Renal cortex interstitium (tissue), 11 donors: ENCODE measurements around the gene DNAH8. TPM values are rescaled to one million over a fixed set of nuclear protein-coding genes. Genes with fewer than 3 reads are reported as not detected.

Experiments used
- DNase-seq, 11 donors: peaks; one replicate each; pipeline ENCODE4 v3.0.0-alpha.2; 2013; ENCODE audit warnings: low read depth in 9 of 11, low spot score in 4 of 11; ENCODE audit errors: extremely low read depth in 1 of 11
- polyA plus RNA-seq, 3 donors: library from polyadenylated mRNA; unstranded; fragments of 120-200 nt; gene quantifications; one replicate each; pipeline ENCODE4 v1.2.1, GENCODE V29; 2013; ENCODE audit not compliant: insufficient read length in 3 of 3

Gene DNAH8
- polyA plus RNA-seq, 3 donors, result 0.39 to 1.1 (median 0.90) TPM

DNA sequence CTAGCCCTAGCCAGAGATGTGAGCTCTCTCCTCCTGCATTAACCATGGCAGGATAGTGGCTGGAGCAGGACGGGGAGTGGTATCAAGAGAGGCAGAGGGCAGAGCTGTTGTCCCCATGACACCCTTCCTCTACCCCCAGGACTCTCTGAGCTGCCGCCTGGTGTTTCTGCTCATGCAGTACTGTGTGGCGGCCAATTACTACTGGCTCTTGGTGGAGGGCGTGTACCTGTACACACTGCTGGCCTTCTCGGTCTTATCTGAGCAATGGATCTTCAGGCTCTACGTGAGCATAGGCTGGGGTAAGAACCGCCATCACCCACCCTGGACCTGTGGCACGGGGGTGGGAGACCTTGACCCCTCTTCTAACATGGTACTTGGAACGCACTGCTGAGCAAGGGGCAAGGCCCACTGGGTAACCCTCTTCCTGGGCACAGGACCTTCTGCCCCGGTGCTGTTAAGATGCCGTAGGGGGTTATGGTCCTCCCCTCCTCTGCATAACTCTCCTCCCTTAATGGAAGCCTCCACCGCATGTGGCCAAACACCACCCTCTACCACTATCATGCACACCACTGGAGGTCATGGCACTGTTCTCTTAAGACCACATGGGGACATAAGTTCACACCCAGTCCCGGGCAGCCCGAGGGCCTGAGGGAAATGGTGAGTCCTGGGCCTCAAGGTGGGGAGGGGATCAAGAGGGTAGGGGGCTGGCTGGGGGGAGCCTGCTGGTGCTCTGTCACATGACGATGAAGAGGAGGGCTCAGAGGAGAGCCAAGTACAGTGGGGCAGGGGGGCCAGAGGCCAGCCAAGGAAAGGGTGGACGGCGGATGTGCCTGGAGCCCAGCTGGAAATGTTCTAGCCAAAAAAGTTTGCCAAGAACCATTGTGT, 358.6 kb downstream of the DNAH8 start:
- DNase-seq, result no peak

DNA sequence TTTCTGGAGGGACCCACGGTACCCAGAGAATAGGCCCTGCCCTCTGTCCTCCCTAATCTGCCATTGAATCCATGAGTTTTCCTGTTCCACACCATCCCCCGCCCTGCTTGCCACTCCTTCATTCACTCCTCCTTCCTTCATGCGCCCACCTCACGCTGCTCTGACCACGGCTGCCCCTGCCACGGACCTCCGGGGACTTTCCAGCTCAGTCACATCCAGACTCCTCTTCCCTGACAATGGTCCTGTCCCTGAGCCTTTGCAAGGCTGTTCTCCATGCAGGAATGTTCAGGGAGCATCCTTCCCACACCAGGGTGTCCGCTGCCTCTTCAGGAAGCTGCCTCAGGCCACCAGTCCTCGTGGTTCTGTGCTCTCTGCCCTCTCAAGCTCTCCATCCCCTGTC, 359.4 kb downstream of the DNAH8 start:
- no peak for DNase-seq

DNA sequence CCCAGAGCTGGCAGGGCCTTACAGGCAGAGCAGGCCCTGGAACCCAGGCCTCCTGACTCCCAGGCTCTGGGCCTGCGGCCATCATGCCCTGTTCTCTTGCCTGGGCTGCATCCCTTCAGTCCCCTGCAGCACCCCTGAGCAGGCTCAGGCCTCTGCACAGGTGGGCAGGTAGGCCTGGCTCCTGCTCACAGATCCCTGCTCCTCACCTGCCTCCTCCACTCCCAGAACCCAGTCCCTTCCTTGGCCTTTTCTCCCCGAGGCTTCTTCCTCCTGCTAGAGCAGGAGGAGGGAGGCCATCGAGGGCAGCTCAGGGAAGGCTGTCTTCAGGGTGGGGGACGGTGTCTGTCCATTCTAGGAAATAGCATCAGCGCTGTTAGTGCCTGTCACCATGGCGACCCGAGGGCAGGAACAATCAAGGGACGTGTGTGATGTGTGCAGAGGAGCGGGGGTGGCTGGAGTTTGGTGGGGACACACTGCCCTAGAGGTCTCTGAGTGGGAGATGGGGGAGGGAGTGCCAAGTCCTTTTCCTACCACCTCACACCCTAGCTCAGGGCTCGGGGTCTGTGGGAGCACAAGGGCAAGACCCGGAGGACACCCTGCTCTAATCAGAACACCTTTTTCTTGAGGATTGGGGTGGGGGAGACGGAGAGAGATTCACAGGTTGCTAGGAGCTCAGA, 360.0 kb downstream of the DNAH8 start:
- DNase-seq, result no peak

DNA sequence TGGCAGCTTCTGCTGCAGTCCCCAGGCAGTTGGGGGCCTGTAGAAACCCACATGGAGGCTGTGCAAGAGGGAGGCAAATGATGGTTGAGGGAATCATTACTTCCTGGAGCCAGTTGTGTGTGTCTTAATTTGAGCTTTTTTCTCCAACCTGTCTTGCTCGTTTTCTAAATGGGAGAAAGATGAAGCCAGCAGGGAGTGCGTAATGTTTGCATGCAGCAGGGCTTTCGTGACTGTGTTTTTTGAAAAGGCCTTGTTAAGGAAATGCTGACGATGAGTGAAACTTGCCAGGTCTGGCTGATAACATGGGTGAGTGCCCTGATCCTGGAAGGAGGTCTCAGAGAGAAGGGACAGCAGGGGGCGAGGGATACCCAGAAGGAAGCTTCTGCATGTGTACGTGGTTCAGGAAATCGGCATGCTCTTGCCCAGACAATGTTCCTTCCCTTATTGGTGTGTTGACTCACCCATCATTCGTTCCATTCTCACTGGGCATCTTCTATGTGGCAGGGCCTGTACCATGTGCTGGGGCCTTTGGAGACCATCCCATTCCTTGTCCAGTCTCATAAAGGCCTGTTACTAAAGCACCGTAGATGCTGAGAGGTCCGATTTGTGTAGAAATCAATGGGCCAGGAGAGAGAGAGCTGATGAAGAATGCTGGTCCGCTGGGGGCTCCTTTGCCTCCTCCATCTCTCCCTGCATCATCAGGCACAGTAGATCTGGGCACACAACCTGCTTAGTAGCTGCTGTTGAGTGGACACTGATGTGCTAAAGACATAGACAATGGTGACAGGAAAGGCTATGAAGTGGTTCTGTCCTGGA, 360.9 kb downstream of the DNAH8 start:
- no peak for DNase-seq

DNA sequence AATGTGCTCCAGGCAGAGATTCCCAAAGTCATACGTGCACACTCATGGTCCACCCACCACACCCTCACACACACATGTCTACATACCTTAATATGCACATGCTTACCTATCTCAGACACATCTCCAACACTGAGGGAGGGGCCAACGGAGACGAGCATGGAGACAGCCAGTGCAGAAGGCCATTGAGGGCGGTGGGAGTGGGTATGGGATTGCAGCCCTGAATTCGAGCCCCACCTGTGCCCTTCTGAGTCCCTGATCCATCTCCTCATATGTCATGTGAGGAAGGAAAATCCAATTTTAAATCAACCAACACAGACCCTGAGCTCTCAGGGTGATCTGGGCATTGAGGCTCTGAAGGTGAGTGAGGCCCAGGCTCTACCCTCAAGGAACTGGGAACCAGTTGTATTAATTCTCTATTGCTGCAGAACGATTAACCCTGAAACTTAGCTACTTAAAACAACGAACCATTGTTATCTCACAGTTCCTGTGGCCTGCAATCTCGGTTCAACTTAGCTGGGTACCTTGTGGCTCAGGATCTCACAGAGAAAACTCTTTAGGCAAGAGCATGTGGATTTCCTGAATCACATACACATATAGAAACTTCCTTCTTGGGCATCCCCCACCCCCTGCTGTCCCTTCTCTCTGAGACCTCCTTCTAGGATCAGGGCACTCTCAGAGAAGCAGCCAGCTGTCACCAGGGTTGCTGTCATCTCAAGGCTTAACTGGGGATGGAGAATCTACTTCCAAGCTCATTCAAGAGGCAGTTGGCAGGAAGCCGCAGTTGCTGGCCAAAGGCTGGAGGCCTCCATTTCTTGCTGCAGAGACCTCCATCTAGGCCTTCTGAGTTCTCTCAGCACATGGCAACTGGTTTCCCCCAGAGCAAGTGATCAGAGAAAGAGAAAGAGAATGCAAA, 361.8 kb downstream of the DNAH8 start:
- DNase-seq, result no peak

DNA sequence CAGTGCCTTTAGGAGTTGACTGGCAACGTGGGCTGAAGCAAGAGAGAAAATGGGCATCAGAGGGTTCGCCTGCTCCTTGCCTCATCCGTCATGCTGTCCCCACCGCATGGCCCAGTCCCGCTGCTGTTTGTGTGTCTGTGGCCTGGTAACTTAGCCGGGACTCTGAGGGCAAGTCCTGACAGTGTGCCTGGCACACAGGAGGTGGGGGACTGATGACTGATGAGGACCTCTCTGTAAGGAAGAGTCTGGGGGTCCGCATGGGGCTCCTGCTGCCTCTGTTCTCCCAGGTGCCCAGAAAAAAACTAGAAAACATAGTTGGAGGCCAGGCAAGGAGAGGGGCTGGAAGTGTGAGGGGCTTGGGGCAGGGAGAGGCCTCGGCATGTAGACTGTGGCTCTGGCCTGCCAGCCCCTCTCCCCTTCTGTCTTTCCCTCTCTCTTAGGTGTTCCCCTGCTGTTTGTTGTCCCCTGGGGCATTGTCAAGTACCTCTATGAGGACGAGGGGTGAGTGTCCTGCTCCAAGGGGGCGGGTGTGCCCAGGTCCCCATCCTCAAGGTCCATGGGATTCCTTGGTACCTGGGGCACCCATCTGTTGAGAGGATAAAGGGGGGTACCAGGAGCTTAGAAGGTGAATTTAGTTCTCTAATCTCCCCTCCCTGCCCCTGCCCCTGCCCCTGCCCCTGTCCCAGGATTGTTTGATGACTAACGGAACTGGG, 362.9 kb downstream of the DNAH8 start:
- no peak for DNase-seq

DNA sequence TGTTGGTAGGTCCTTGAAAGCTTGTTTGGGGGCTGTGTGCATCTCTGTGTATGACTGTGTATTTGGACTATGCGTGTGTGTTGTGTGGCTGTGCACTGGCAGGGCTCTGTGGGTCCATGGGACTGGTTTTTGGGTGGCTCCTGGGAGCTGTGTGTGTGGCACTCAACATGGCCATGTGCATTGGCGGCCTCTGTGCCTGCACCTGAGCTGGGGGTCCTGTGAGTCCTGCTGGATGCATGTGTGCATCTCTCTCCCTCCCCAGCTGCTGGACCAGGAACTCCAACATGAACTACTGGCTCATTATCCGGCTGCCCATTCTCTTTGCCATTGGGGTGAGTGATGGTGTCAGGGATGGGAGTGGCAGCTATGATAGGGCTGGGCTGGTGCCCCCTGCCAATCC, 363.6 kb downstream of the DNAH8 start:
- DNase-seq, result no peak

DNA sequence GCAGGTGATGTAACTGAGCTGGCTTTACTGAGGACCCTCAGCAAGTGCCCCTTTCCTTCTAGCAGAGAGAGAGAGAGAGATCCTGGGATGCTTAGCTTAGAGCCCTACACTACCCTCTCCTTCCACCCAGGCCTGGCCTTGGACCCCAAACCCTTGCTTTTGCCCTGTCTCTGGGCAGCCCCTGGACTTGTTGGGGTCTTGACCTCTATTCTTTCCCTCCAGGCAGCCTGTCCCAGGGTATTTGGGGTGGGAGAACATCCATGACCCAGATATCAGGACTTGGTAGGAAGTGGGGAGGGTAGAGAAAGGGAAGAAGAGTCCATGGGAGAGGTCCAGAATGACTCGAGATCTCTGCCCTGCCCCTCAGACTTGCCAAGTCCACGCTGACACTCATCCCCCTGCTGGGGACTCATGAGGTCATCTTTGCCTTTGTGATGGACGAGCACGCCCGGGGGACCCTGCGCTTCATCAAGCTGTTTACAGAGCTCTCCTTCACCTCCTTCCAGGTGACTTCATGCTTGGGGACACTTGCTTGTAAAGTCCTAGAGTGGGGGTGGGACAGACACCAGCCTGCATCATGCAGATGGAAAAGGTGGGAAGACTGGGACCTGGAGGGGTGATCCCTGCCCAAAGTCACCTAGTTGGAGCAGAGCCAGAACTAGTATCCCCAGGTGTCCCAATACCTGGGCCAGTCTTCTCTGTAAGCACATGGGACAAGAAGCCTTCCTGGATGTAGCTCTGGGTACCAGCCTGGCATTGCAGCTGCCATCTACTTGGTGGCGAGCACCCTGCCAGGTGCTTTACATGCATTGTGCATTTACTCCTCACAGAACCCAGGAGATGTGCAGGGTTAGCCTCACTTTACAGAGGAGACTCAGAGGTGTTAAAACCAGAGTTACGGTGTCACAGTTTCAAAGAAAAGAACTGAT, 364.4 kb downstream of the DNAH8 start:
- no peak for DNase-seq

Other genes with a start within 250 kb of the DNAH8 start
- gene BTBD9, start 75.4 kb upstream of the DNAH8 start, polyA plus RNA-seq, result 10 to 100 TPM; 15.1 to 17.6 (median 15.5) TPM
- gene GLO1, start 12.2 kb upstream of the DNAH8 start, polyA plus RNA-seq, result 100 to 1,000 TPM; 134 to 167 (median 137) TPM